CD4-positive, alpha-beta T cell (primary cell): ENCODE data around the gene EPS15. TPM values are rescaled to one million over a fixed set of nuclear protein-coding genes. Genes with fewer than 3 reads are reported as not detected.
"Not testable (repeated sequence)": the region's sequence is repeated elsewhere in the genome, so short reads cannot be mapped to it uniquely, and the experiment has no call there.

Source experiments
- ATAC-seq: fragments of 200-7000 bp; cut with Tn5 transposase; one replicate; pipeline ENCODE4 v1.10.0; 2022; ENCODE audit warnings: mild to moderate bottlenecking; ENCODE audit not compliant: poor library complexity
- CTCF ChIA-PET: fragments of 350-600 bp; sonication (Branson Sonifier 250); formaldehyde crosslinking; loops from one replicate; lab custom pipeline; 2021; ENCODE audit warnings: antibody characterized with exemption, inconsistent platforms; lab: Charles Lee
- POLR2A ChIA-PET: fragments of 350-600 bp; sonication (Branson Sonifier 250); formaldehyde crosslinking; loops from one replicate; lab custom pipeline; 2021; ENCODE audit warnings: antibody characterized with exemption, inconsistent platforms; lab: Charles Lee
- DNase-seq, 14 experiments: peaks; one replicate each; pipeline ENCODE4 v3.0.0-alpha.2; 2013 to 2020; ENCODE audit warnings: mixed read lengths in 2 of 14
- H3K27ac ChIP-seq, 2 donors: one replicate each; pipeline versions ENCODE4 v1.5.1 to v1.7.0; 2013; ENCODE audit warnings: low read length in 2 of 2, low read depth in 1 of 2, mild to moderate bottlenecking in 1 of 2
- H3K27me3 ChIP-seq, 2 experiments: 1 replicate in 1 of 2; 2 replicates in 1 of 2; pipeline versions ENCODE4 v1.6.1 to v1.7.0; 2013; ENCODE audit warnings: low read length in 2 of 2, control low read depth in 1 of 2, mild to moderate bottlenecking in 1 of 2, moderate library complexity in 1 of 2; ENCODE audit not compliant: insufficient read depth in 2 of 2, control insufficient read depth in 1 of 2
- H3K36me3 ChIP-seq: one replicate; pipeline ENCODE4 v1.6.1; 2013; ENCODE audit warnings: low read length, control low read depth; ENCODE audit not compliant: insufficient read depth
- H3K4me1 ChIP-seq: one replicate; pipeline ENCODE4 v1.6.1; 2013; ENCODE audit warnings: low read length, control low read depth; ENCODE audit not compliant: insufficient read depth
- H3K4me3 ChIP-seq: one replicate; pipeline ENCODE4 v1.5.1; 2013; ENCODE audit warnings: mild to moderate bottlenecking, low read length, moderate library complexity
- H3K9me3 ChIP-seq, 2 experiments: 1 replicate in 1 of 2; 2 replicates in 1 of 2; pipeline versions ENCODE4 v1.6.1 to v1.7.0; 2013; ENCODE audit warnings: low read length in 2 of 2, mild to moderate bottlenecking in 2 of 2, control low read depth in 1 of 2, moderate library complexity in 1 of 2; ENCODE audit not compliant: control insufficient read depth in 1 of 2, insufficient read depth in 1 of 2
- H3K27ac Mint-ChIP-seq: one replicate; pipeline ENCODE4 v1.8.0; 2020; ENCODE audit warnings: mixed read lengths
- H3K27me3 Mint-ChIP-seq: one replicate; pipeline ENCODE4 v1.8.0; 2021; ENCODE audit warnings: mixed read lengths
- H3K36me3 Mint-ChIP-seq: one replicate; pipeline ENCODE4 v1.8.0; 2021; ENCODE audit warnings: low read depth, mixed read lengths
- H3K4me1 Mint-ChIP-seq: one replicate; pipeline ENCODE4 v1.8.0; 2021; ENCODE audit warnings: low read depth, mixed read lengths
- H3K4me3 Mint-ChIP-seq: one replicate; pipeline ENCODE4 v1.8.0; 2020; ENCODE audit warnings: mild to moderate bottlenecking, mixed read lengths
- H3K9me3 Mint-ChIP-seq: one replicate; pipeline ENCODE4 v1.8.0; 2020; ENCODE audit warnings: mixed read lengths
- intact Hi-C, 2 experiments: fragments of 100-400 bp; cut with DNase I in 1 of 2; cut with micrococcal nuclease in 1 of 2; formaldehyde crosslinking; loops; one replicate each; pipeline versions ENCODE4 v1.15.1 to v1.9.0; 2023 to 2025; cut with DNase I, micrococcal nuclease
- total RNA-seq, 174 experiments: library from RNA in 2 of 174; stranded (reverse) in 2 of 174; gene quantifications; one replicate each; pipeline ENCODE4 v1.2.3 and lab custom pipeline; 2021 to 2026
- TF ChIP-seq, protein P1 (sequence below): fragments of 200-600 bp; IDR thresholded peaks from one replicate; pipeline ENCODE4 v1.8.0; 2022; ENCODE audit warnings: antibody characterized with exemption, mild to moderate bottlenecking

Gene EPS15
- total RNA-seq, 2 experiments from 2014 or later: 44.5 to 47.9 TPM

DNA sequence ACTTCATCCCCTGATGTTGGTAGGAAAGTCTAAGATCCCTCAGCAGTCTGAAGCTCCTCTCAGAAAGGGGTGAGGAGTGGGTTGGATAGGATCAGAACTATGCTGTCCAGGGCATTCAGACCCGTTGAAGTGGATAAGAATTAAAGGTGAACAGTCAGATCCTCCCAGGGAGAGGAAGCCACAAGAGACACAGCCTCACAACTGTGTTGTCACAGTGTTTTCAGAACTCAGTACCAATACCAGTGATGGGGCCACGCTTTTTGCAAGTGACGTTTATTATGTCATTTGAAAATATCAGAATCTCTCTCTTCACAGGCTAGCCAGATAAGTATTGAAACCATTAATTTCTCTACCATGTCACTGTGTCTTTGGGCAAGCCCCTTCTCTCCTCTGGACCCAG is 15.4 kb upstream of the EPS15 start:
- Mint-ChIP-seq H3K4me3 (no peak overlapping the region), H3K27me3 (no peaks in the 10 kb centered on the region), H3K36me3 (no peaks in the 10 kb centered on the region), H3K4me1 (peaks cover 9% of the 10 kb centered on the region), H3K9me3 (no peaks in the 10 kb centered on the region), H3K27ac (no peak overlapping the region)
- no peaks in the 10 kb centered on the region for H3K36me3 ChIP-seq
- H3K4me3 ChIP-seq: no peak overlapping the region
- peaks cover 6% of the 10 kb centered on the region for H3K4me1 ChIP-seq
- H3K9me3 ChIP-seq: no peaks in the 10 kb centered on the region
- ChIA-PET CTCF (interaction anchor here (1.5 kb wide), 1 partner anchor 16 kb away, joined by 5 read pairs; the partner anchor contains the start of gene EPS15), POLR2A (interaction anchor here (1.0 to 1.2 kb wide), 2 partner anchors 9 to 15 kb away, joined by 3 to 4 read pairs; partner anchors contain the start of gene EPS15)
- no peaks in the 10 kb centered on the region for H3K27me3 ChIP-seq
- TF ChIP-seq, protein P1, sequence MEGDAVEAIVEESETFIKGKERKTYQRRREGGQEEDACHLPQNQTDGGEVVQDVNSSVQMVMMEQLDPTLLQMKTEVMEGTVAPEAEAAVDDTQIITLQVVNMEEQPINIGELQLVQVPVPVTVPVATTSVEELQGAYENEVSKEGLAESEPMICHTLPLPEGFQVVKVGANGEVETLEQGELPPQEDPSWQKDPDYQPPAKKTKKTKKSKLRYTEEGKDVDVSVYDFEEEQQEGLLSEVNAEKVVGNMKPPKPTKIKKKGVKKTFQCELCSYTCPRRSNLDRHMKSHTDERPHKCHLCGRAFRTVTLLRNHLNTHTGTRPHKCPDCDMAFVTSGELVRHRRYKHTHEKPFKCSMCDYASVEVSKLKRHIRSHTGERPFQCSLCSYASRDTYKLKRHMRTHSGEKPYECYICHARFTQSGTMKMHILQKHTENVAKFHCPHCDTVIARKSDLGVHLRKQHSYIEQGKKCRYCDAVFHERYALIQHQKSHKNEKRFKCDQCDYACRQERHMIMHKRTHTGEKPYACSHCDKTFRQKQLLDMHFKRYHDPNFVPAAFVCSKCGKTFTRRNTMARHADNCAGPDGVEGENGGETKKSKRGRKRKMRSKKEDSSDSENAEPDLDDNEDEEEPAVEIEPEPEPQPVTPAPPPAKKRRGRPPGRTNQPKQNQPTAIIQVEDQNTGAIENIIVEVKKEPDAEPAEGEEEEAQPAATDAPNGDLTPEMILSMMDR: no peak
- peak overlapping the region in 1 of 2 donors; percentile 3 for H3K27ac ChIP-seq
- ATAC-seq (no peak), DNase-seq (no peak)
- intact Hi-C loops: loop anchor here (10.0 kb wide), 2 partner anchors 100 to 190 kb away; no protein-coding TSS in a partner anchor

DNA sequence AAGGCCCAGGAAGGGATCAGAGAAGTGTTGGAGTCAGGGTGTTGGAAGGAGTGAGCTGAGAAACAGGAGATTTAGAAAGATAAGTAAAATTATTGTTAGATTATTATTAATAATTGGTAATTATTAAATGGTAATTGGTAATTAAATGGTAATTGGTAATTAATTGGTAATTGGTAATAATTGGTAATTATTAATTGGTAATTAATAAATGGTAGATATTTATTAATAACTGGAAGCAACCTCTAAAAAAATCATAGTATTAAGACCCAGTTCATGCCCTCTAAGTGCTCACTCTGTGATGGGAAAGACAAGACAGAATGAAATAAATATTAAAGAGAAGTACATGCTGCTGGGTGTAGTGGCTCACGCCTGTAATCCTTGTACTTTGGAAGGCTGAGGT is 13.8 kb upstream of the EPS15 start:
- H3K27ac Mint-ChIP-seq: no peak overlapping the region
- DNase-seq (no peak), ATAC-seq (no peak)
- peaks cover 6% of the 10 kb centered on the region for H3K4me1 ChIP-seq
- POLR2A ChIA-PET: no interaction called here
- H3K4me3 ChIP-seq: no peak overlapping the region
- no peak overlapping the region for H3K27ac ChIP-seq
- H3K27me3 Mint-ChIP-seq: no peaks in the 10 kb centered on the region
- intact Hi-C loops: loop anchor here (10.0 kb wide), 2 partner anchors 98 to 188 kb away; no protein-coding TSS in a partner anchor
- peaks cover 9% of the 10 kb centered on the region for H3K4me1 Mint-ChIP-seq
- no peaks in the 10 kb centered on the region for H3K9me3 ChIP-seq
- TF ChIP-seq, protein P1: no peak
- H3K36me3 Mint-ChIP-seq: no peaks in the 10 kb centered on the region
- H3K27me3 ChIP-seq: no peaks in the 10 kb centered on the region
- H3K36me3 ChIP-seq: no peaks in the 10 kb centered on the region
- no peaks in the 10 kb centered on the region for H3K9me3 Mint-ChIP-seq
- no peak overlapping the region for H3K4me3 Mint-ChIP-seq
- CTCF ChIA-PET: no interaction called here

DNA sequence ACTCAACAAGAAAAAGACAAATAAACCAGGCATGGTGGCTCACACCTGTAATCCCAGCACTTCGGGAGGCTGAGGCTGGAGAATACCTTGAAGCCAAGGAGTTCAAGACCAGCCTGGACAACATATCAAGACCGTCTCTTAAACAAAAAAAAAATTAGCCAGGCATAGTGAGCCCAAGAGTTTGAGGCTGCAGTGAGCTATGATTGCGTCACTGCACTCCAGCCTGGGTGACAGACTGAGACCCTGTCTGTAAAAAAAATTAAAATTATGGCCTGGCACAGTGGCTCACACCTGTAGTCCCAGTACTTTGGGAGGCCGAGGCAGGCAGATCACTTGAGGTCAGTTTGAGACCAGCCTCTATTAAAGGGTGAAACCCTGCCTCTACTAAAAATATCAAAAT is 11.4 kb upstream of the EPS15 start:
- H3K4me1 Mint-ChIP-seq, H3K4me1 ChIP-seq, H3K27me3 Mint-ChIP-seq, H3K9me3 Mint-ChIP-seq, H3K4me3 Mint-ChIP-seq, H3K27ac Mint-ChIP-seq, ATAC-seq, H3K36me3 Mint-ChIP-seq, H3K36me3 ChIP-seq, DNase-seq, H3K4me3 ChIP-seq, POLR2A ChIA-PET, H3K27ac ChIP-seq, H3K9me3 ChIP-seq, H3K27me3 ChIP-seq: not testable (repeated sequence)
- CTCF ChIA-PET: interaction anchor here (1.3 kb wide), 1 partner anchor 41 kb away, joined by 3 read pairs; no protein-coding TSS in a partner anchor
- intact Hi-C loops: loop anchor here (10.0 kb wide), 2 partner anchors 96 to 186 kb away; no protein-coding TSS in a partner anchor

DNA sequence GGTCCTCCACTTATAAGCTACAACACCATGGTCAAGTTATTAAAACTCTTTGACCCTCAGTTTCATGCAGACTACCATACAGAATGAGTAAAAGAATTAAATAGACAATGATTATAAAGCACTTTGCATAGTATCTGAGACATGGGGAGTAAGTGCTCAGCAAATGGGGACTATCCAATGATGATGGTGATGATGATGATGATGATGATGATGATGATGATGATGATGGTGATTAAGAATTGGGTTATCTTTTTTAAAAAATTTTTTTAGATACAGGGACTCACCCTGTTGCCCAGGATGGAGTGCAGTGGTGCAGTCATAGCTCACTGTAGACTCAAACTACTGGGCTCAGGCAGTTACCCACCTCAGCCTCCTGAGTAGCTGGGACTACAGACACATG is 8.1 kb upstream of the EPS15 start:
- TF ChIP-seq, protein P1: no peak
- Mint-ChIP-seq H3K9me3 (no peaks in the 10 kb centered on the region), H3K27ac (no peak overlapping the region), H3K4me1 (no peaks in the 10 kb centered on the region), H3K27me3 (no peaks in the 10 kb centered on the region), H3K36me3 (no peaks in the 10 kb centered on the region), H3K4me3 (no peak overlapping the region)
- intact Hi-C loops: loop anchor here in 1 of 2 experiments (10.0 kb wide), 1 partner anchor 358 kb away; no protein-coding TSS in a partner anchor
- DNase-seq (no peak), ATAC-seq (no peak)
- Histone ChIP-seq H3K4me3 (no peak overlapping the region), H3K27ac (no peak overlapping the region), H3K27me3 (no peaks in the 10 kb centered on the region), H3K9me3 (no peaks in the 10 kb centered on the region), H3K36me3 (no peaks in the 10 kb centered on the region), H3K4me1 (no peaks in the 10 kb centered on the region)
- POLR2A ChIA-PET: no interaction called here
- CTCF ChIA-PET: no interaction called here
